GM19372 (cell line): ENCODE measurements around the gene HSF2BP.
"Not testable (repeated sequence)": the region's sequence is repeated elsewhere in the genome, so short reads cannot be mapped to it uniquely, and the experiment has no call there.

ENCODE experiments used
- ATAC-seq: cut with Tn5 transposase; IDR thresholded peaks from one replicate; pipeline ENCODE4 v1.9.1; 2021; ENCODE audit warnings: mild to moderate bottlenecking, low read depth, moderate library complexity; ENCODE audit not compliant: unreplicated experiment

HSF2BP gene

DNA sequence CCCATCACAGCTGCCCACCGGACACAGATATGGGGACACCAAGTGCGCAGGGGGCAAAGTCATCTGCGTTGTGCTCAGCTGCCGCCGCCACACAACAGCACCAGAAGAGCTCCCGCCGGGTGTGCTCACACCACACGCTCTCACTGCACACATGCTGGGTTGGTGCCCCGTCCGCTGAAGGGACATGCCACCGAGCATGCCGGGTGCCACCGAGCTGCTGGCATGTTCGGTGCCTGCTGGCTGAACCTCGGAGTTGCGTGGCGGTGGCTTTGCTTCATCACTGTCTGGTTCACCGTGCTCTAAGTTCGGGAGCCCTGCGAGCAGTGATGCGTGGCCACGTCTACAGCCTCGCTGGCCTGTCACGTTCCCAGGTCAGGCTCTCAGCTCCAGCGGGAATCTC, 174.3 kb downstream of the HSF2BP start:
- ATAC-seq: not testable (repeated sequence)

DNA sequence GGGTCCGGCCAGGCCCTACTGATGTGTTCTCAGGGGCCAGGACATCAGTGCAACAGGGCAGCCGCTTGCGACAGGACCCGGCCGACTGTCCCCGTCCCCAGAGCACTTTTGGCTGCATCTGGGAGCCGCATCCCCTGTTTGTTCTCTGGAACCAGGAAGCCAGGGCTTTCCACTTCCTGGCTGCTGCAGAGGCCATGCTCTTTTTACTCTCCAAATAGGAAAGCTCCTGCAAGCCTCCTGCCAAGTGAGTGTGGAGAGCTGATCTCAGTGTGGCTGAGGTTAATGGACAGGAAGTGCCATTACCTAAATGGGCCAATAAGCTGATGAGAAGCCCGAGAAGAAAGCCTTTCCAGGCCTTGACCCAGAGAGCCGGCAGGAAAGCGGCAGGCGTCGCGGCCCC, 180.1 kb downstream of the HSF2BP start:
- ATAC-seq: not testable (repeated sequence)
